Right lobe of liver (tissue), 6 donors: ENCODE results near the gene RPP14. TPM values are rescaled to one million over a fixed set of nuclear protein-coding genes. Genes with fewer than 3 reads are reported as not detected.
A peak's percentile ranks its signal among the peaks of the same experiment; 100 is the strongest.
"Not testable (repeated sequence)": the region's sequence is repeated elsewhere in the genome, so short reads cannot be mapped to it uniquely, and the experiment has no call there.

Experiments
- ATAC-seq, 4 donors: fragments of 200-7000 bp; cut with Tn5 transposase; one replicate each; pipeline ENCODE4 v1.9.1; 2020; ENCODE audit warnings: mild to moderate bottlenecking in 4 of 4, moderate library complexity in 4 of 4
- DNase-seq, 3 donors: peaks; one replicate each; pipeline ENCODE4 v3.0.0-alpha.2; 2020
- H3K27ac ChIP-seq, 3 donors: fragments of 200-600 bp; one replicate each; pipeline ENCODE4 v1.8.0; 2022
- H3K27me3 ChIP-seq, 2 donors: fragments of 200-600 bp; one replicate each; pipeline ENCODE4 v1.8.0; 2022
- H3K36me3 ChIP-seq, 4 donors: fragments of 200-600 bp; sonication (generic) in 1 of 4; one replicate each; pipeline versions ENCODE4 v1.5.1 to v1.8.0; 2017 to 2022; ENCODE audit warnings: control low read depth in 1 of 4
- H3K4me1 ChIP-seq, 4 donors: fragments of 200-600 bp; sonication (generic) in 1 of 4; one replicate each; pipeline versions ENCODE4 v1.5.1 to v1.8.0; 2017 to 2022; ENCODE audit warnings: control low read depth in 1 of 4
- H3K4me3 ChIP-seq, 3 donors: fragments of 200-600 bp; one replicate each; pipeline ENCODE4 v1.8.0; 2022
- H3K9me3 ChIP-seq, 4 donors: fragments of 200-600 bp; sonication (generic) in 1 of 4; one replicate each; pipeline versions ENCODE4 v1.5.1 to v1.8.0; 2017 to 2022; ENCODE audit warnings: control low read depth in 1 of 4
- POLR2A ChIP-seq: fragments of 450-650 bp; IDR thresholded peaks from one replicate; pipeline ENCODE4 v1.6.1; 2017; ENCODE audit warnings: antibody characterized with exemption, mild to moderate bottlenecking
- WGBS: methylation state at CpG from one replicate; pipeline ENCODE4 v1.1.6; 2018; ENCODE audit warnings: low coverage, low lambda C conversion rate; ENCODE audit not compliant: insufficient coverage; ENCODE audit errors: missing lambda C conversion rate; 5-methylcytosine and 5-hydroxymethylcytosine counted together
- intact Hi-C, 2 donors: fragments of 100-400 bp; cut with DNase I; formaldehyde crosslinking; loops; one replicate each; pipeline versions ENCODE4 v1.11.2 to v1.14.1; 2022
- total RNA-seq, 6 experiments: library from RNA; depleted of rRNA in 2 of 6; stranded (reverse); fragments of >200 nt in 2 of 6; fragmentation: NEBNext Ultra II Directional in 3 of 6; extraction: Animal tissue kit (Norgen Biotek cat#: 25700) in 3 of 6; gene quantifications; one replicate each; pipeline versions ENCODE4 v1.1.0 to v1.2.4, GENCODE V29; 2016 to 2023
- TF ChIP-seq, protein P1 (sequence below), 4 donors: fragments of 200-600 bp in 3 of 4; fragments of 450-650 bp in 1 of 4; IDR thresholded peaks; one replicate each; pipeline versions ENCODE4 v1.5.1 to v1.8.0; 2016 to 2022; ENCODE audit warnings: antibody characterized with exemption in 4 of 4, mild to moderate bottlenecking in 2 of 4
- donor health status: DM: no; HTN: yes; CAD: no.
- donor health status: DM: no; HTN: no; CAD: no.
- donor health status: DM: no; HTN: no; CAD: no.
- donor health status: DM: no; HTN: yes; CAD: no.
- donor health status: DM: no; HTN: yes; CAD: no.

The RPP14 gene
- total RNA-seq, 6 experiments from 2014 or later, result 7.9 to 12.6 (median 10.6) TPM

DNA sequence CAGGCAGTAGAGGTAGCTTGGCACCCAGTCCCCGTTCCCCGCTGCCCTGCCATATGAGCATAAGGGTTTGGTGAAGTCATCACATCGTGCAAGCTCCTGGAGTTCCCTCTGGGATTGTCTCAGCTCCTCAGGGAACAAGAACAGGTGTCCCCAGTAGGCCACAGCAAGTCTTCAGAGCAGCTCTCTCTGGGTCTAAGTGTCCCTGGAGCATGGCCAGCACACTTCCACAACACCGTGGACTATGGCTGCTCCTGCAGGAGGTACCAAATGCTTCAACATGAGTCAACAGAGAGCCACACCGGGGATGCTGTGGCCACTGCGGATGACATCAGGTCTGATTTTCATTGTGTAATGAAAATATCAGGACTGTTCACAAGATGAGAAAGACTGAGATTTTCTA is 45.3 kb upstream of the RPP14 start:
- no peaks in the 10 kb centered on the region for H3K4me1 ChIP-seq
- no peaks in the 10 kb centered on the region for H3K9me3 ChIP-seq
- no peaks in the 10 kb centered on the region for H3K27me3 ChIP-seq
- intact Hi-C loops, result no loop called here
- TF ChIP-seq, protein P1, sequence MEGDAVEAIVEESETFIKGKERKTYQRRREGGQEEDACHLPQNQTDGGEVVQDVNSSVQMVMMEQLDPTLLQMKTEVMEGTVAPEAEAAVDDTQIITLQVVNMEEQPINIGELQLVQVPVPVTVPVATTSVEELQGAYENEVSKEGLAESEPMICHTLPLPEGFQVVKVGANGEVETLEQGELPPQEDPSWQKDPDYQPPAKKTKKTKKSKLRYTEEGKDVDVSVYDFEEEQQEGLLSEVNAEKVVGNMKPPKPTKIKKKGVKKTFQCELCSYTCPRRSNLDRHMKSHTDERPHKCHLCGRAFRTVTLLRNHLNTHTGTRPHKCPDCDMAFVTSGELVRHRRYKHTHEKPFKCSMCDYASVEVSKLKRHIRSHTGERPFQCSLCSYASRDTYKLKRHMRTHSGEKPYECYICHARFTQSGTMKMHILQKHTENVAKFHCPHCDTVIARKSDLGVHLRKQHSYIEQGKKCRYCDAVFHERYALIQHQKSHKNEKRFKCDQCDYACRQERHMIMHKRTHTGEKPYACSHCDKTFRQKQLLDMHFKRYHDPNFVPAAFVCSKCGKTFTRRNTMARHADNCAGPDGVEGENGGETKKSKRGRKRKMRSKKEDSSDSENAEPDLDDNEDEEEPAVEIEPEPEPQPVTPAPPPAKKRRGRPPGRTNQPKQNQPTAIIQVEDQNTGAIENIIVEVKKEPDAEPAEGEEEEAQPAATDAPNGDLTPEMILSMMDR (IDR thresholded peaks at IDR 0.05), result no peak
- no peak for TF ChIP-seq POLR2A
- H3K27ac ChIP-seq, result no peak overlapping the region
- WGBS, result 49% methylated on average over 3 of the region's 6 CpGs
- peak; percentile 76 to 89 (median 78) for ATAC-seq
- H3K36me3 ChIP-seq, result peaks cover 0 to 39% (median 10%) of the 10 kb centered on the region in 4 donors
- no peak overlapping the region for H3K4me3 ChIP-seq
- peak in 2 of 3 donors; percentile 35 to 57 for DNase-seq

DNA sequence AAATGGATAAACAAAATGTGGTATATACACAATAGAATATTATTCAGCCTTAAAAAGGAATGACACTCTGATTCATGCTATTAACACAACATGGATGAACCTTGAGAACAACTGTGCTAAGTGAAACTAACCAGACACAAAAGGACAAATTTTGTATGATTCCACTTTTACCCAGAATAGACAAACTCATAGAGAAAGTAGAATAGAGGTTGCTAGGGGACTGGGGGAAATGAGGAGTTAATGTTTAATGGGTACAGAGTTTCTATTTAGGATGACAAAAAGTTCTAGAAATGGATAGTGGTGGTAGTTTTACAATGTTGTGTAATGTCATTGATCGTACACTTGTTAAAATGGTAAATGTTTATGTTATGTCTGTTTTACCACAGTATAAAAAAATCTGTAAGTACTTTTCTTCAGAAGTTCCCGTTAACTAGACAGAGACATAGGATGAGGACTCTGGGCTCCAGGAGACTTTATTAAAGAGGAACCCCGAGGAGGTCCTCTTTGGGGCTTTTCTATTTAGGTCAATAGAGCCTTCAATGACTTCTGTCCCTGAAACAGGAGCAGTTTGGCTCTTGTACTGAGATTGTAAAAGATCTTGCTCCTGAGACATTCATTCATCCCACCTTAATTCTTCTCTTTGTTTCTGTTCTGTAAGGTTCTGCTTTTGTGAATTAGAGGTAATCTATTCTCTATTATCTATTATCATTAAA is 43.9 kb upstream of the RPP14 start:
- no peak for DNase-seq
- ATAC-seq, result no peak
- H3K27ac ChIP-seq, result no peak overlapping the region
- H3K9me3 ChIP-seq, result no peaks in the 10 kb centered on the region
- peaks cover 0 to 29% (median 8%) of the 10 kb centered on the region in 4 donors for H3K36me3 ChIP-seq
- H3K4me3 ChIP-seq, result no peak overlapping the region
- intact Hi-C loops, result no loop called here
- TF ChIP-seq, protein P1 (IDR thresholded peaks at IDR 0.05), result no peak
- TF ChIP-seq POLR2A, result no peak
- 79% methylated on average over 3 of the region's 3 CpGs for WGBS
- no peaks in the 10 kb centered on the region for H3K27me3 ChIP-seq
- H3K4me1 ChIP-seq, result peaks cover 0 to 10% (median 0%) of the 10 kb centered on the region in 4 donors

DNA sequence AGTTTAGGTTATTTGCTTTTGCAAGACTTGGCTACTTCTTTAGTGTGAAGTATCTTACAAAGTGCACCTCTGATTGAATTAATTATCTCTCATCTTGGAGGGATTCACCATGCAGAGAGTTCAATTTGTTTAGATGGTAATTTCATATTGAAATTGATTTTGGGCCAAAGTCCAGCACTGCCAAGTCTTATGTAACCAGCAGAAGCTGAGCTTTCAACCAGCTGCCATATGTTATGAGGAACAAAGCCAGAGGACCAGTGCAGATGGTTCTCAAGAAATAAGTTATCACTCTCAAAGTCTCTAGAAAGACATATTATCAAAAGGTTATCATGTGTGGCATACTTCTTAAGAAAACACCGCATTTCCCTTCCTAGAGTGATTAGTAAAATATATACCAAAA is 39.5 kb upstream of the RPP14 start:
- Histone ChIP-seq H3K27me3 (no peaks in the 10 kb centered on the region), H3K4me1 (peaks cover 0 to 13% (median 0%) of the 10 kb centered on the region in 4 donors), H3K9me3 (no peaks in the 10 kb centered on the region), H3K4me3 (no peak overlapping the region), H3K27ac (no peak overlapping the region), H3K36me3 (peaks cover 0 to 20% (median 2%) of the 10 kb centered on the region in 4 donors)
- DNase-seq, result no peak
- ATAC-seq, result peak in 2 of 4 donors; percentile 48 to 53
- intact Hi-C loops, result no loop called here
- 92% methylated on average over 1 of the region's 1 CpG for WGBS
- TF ChIP-seq POLR2A, result no peak
- TF ChIP-seq, protein P1 (IDR thresholded peaks at IDR 0.05), result no peak

DNA sequence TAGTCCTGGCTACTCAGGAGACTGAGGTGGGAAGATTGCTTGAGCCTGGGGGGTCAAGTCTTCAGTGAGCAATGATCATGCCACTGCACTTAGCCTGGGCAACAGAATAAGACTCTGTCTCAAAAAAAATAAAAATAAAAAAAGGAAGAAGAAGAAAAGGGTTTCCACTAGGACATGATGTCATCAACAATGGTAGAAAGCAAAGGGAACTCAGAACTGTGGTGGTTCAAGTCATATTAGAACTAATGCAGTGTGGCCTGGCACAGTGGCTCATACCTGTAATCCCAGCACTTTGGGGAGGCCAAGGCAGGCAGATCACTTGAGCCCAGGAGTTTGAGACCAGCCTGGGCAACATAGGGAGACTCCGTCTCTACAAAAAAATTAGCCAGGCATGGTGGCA is 38.5 kb upstream of the RPP14 start:
- DNase-seq, ATAC-seq, intact Hi-C loops, H3K4me3 ChIP-seq, H3K27ac ChIP-seq, H3K9me3 ChIP-seq, H3K27me3 ChIP-seq: not testable (repeated sequence)
- peaks cover 0 to 20% (median 2%) of the 10 kb centered on the region in 4 donors for H3K36me3 ChIP-seq
- WGBS, result 100% methylated on average over 1 of the region's 1 CpG
- peaks cover 0 to 23% (median 3%) of the 10 kb centered on the region in 4 donors for H3K4me1 ChIP-seq

DNA sequence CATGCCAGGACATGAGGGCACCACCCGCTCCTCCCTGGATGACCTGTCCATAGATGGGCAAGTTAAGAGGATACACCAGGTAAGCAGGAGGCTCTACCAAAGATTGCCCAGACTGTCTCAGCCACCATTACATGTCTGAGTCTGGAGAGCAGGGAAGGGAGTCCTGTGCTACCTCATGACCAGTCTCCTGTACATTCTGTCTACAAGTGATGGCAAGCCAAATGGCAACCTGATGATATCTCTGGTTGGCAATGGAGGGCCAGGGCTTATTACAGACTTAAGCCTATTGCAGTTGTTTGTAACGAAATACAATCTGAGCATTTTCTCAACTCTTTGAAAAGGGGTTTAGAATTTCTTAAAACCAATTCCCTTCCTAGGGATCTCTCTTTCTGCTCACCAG is 36.7 kb upstream of the RPP14 start:
- ATAC-seq, result no peak
- Histone ChIP-seq H3K36me3 (peaks cover 0 to 20% (median 2%) of the 10 kb centered on the region in 4 donors), H3K4me3 (no peak overlapping the region), H3K4me1 (peaks cover 0 to 39% (median 7%) of the 10 kb centered on the region in 4 donors), H3K9me3 (no peaks in the 10 kb centered on the region), H3K27ac (no peak overlapping the region), H3K27me3 (no peaks in the 10 kb centered on the region)
- DNase-seq, result no peak
- intact Hi-C loops, result no loop called here
- TF ChIP-seq, protein P1 (IDR thresholded peaks at IDR 0.05), result no peak
- no peak for TF ChIP-seq POLR2A
- WGBS, result 100% methylated on average over 2 of the region's 2 CpGs
